Central memory CD8-positive, alpha-beta T cell (primary cell): Measurements from ENCODE around the gene GLRX5.

Experiments
- ATAC-seq: fragments of 150-1000 bp; cut with Tn5 transposase; replicated peaks from 2 replicates; pipeline ENCODE4 v1.10.0; 2022; ENCODE audit warnings: mild to moderate bottlenecking, moderate FRiP score, moderate number of reproducible peaks; ENCODE audit not compliant: poor library complexity, severe bottlenecking; ENCODE audit errors: extremely low read depth
- DNase-seq, 2 donors: peaks; one replicate each; pipeline ENCODE4 v3.0.0; 2021; ENCODE audit warnings: low spot score in 2 of 2
- H3K27ac Mint-ChIP-seq: one replicate; pipeline ENCODE4 v1.8.0; 2022; ENCODE audit warnings: low read depth, mild to moderate bottlenecking, moderate library complexity, mixed read lengths
- H3K27me3 Mint-ChIP-seq: one replicate; pipeline ENCODE4 v1.8.0; 2022; ENCODE audit warnings: mixed read lengths
- H3K36me3 Mint-ChIP-seq: one replicate; pipeline ENCODE4 v1.8.0; 2022; ENCODE audit warnings: mild to moderate bottlenecking, moderate library complexity, mixed read lengths; ENCODE audit not compliant: insufficient read depth
- H3K4me1 Mint-ChIP-seq: one replicate; pipeline ENCODE4 v1.8.0; 2022; ENCODE audit warnings: mixed read lengths
- H3K4me3 Mint-ChIP-seq: one replicate; pipeline ENCODE4 v1.8.0; 2022; ENCODE audit warnings: mild to moderate bottlenecking, moderate library complexity, mixed read lengths
- H3K9me3 Mint-ChIP-seq: one replicate; pipeline ENCODE4 v1.8.0; 2022; ENCODE audit warnings: mixed read lengths

The GLRX5 gene

DNA sequence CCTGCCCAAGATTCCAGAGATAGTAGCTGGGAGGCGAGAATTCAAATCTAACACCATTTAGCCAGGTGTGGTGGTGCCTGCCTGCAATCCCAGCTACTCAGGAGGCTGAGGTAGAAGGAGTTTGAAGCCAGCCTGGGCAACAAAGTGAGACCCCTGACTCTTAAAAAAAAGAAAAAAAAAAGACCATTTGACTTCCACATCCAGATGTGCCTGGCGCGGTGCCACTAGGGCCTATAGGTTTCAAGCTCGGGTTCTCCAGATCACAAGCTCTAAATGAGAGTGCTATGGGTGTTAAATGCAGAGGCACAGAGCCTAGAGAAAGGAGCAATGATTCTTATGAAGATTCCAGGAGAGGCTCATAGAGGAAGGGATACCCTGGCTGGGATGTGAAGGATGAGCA lies 40.9 kb upstream of the GLRX5 start:
- peaks cover 3% of the 10 kb centered on the region for H3K36me3 Mint-ChIP-seq
- H3K9me3 Mint-ChIP-seq, result no peaks in the 10 kb centered on the region
- H3K27me3 Mint-ChIP-seq, result no peaks in the 10 kb centered on the region
- H3K4me1 Mint-ChIP-seq, result peaks cover 44% of the 10 kb centered on the region
- peak overlapping the region; percentile 42 for H3K27ac Mint-ChIP-seq
- DNase-seq (no peak), ATAC-seq (no peak)
- no peak overlapping the region for H3K4me3 Mint-ChIP-seq

DNA sequence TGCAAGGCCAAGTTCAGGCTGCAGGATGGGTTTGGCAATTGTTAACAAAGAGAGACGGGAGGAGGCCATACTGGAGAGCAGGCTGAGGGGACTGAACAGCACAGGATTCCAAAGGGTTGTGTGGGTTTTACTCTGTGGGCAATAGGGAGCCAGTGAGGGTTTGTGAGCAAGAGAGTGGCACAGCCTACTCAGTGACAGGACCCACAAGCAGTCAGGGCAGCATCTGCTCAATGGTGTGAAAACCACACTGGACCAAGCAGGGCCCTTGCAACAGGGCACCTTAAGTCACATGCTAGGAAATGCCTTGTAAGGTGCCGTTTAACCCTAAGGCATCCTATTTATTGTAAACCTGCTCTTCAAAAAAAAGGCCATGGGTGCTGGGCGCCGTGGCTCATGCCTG lies 40.4 kb upstream of the GLRX5 start:
- no peaks in the 10 kb centered on the region for H3K27me3 Mint-ChIP-seq
- H3K4me3 Mint-ChIP-seq, result no peak overlapping the region
- no peak for ATAC-seq
- peaks cover 3% of the 10 kb centered on the region for H3K36me3 Mint-ChIP-seq
- DNase-seq, result no peak
- peak overlapping the region; percentile 96 for H3K27ac Mint-ChIP-seq
- no peaks in the 10 kb centered on the region for H3K9me3 Mint-ChIP-seq
- H3K4me1 Mint-ChIP-seq, result peaks cover 48% of the 10 kb centered on the region

DNA sequence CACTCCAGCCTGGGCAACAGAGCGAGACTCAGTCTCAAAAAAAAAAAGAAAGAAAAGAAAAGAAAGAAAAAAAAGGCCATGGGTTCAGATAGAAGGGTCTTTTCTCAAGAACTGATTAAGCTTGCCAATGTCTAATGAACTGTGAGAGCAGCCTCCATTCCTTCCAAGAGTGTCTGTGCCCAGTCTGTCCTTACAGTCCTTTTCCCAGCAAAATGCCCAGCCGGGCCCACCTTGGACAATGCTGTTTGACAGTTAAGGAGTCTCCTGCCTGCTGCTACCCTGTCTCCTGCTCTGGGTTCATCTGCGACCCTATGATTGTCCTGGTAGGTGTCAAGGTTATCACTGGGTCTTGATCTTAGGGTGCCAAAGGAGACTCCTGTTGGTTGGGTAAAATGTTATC lies 39.8 kb upstream of the GLRX5 start:
- ATAC-seq (no peak), DNase-seq (no peak)
- H3K9me3 Mint-ChIP-seq, result no peaks in the 10 kb centered on the region
- H3K27me3 Mint-ChIP-seq, result no peaks in the 10 kb centered on the region
- H3K27ac Mint-ChIP-seq, result peak overlapping the region; percentile 96
- H3K4me3 Mint-ChIP-seq, result peak overlapping the region; percentile 41
- peaks cover 50% of the 10 kb centered on the region for H3K4me1 Mint-ChIP-seq
- peaks cover 3% of the 10 kb centered on the region for H3K36me3 Mint-ChIP-seq

DNA sequence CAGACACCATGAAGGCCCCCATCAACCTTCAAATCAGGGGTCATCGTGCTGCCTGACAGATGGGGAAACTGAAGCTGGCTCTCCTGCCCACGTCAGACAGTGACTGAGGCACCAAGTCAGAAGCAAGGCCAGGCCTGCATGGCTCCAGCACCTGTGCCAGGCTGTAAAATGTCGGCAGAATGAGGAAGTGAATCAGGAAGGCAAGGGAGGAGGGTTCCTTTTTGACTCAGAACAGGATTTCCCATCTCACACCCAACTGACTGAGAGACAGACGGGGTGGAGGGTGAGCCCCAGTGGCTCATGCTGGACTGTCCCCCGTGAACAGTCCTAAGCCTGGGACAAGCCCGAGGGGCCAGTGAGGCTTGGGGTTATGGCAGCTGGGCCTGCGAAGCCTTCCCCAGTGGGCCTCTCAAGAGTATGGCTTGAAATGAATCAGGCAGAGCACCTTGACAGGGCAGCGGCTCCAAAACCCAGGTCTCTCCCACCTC lies 39.3 kb upstream of the GLRX5 start:
- Mint-ChIP-seq H3K4me3 (peak overlapping the region; percentile 41), H3K4me1 (peaks cover 50% of the 10 kb centered on the region), H3K27me3 (no peaks in the 10 kb centered on the region), H3K36me3 (peaks cover 3% of the 10 kb centered on the region), H3K27ac (peak overlapping the region; percentile 96), H3K9me3 (no peaks in the 10 kb centered on the region)
- DNase-seq (no peak), ATAC-seq (peak; percentile 74)

DNA sequence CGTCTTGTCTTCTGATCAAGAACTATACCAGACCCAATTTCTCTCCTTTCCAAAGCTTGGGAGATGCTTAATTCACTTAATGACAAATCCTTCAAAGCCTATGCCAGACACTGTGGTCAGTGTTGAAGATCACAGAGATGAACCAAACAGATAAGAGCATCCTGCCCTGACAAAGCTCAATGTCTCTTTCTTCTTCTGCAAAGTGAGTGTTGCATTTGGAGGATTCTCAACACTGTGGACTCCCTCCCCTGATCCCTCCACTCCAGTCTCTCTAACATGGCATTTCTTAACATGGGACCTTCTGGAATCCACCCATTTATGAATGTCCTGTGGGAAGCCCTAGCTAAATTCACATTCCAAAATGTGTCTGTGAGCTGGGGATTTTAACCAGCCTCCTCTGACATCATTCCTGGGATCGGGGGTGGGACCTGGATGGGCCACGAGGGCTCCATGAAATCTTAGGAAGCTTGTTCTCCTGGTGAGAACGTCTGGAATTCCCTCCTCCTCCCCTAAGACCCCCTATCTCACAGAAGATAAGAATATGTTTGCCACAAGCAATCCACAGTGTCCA lies 38.7 kb upstream of the GLRX5 start:
- peaks cover 50% of the 10 kb centered on the region for H3K4me1 Mint-ChIP-seq
- ATAC-seq (peak; percentile 83), DNase-seq (no peak)
- H3K27ac Mint-ChIP-seq, result peak overlapping the region; percentile 96
- no peaks in the 10 kb centered on the region for H3K9me3 Mint-ChIP-seq
- peaks cover 7% of the 10 kb centered on the region for H3K36me3 Mint-ChIP-seq
- H3K27me3 Mint-ChIP-seq, result no peaks in the 10 kb centered on the region
- H3K4me3 Mint-ChIP-seq, result peak overlapping the region; percentile 41

DNA sequence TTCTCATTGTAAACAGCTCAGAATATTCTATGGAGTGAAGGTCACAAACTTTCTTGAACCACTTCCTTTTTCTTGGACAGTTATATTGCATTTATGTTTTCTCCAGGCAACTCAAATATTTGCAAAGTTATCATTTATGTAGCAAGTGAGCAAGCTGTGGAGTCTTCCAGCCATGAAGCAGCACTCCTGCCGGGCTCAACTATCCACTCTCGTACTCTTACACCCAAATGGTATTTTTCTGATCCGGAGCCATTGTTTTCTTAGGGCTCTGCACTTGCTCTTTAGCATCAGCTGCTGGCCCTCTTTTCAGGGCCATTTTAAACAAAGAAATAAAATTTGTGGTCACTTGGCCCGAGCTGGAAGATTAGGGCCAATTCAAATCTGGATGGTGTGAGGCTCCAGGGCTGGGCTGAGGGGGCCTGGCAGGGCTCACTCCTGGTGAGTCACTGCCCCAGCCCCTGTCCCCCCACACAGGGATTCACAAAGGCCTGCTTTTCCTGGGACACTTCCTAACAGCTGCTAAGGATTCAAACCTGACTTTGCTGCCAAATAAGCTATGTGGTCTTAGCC lies 38.1 kb upstream of the GLRX5 start:
- Mint-ChIP-seq H3K36me3 (peaks cover 7% of the 10 kb centered on the region), H3K4me1 (peaks cover 52% of the 10 kb centered on the region), H3K27ac (peak overlapping the region; percentile 96), H3K4me3 (peak overlapping the region; percentile 41), H3K27me3 (no peaks in the 10 kb centered on the region), H3K9me3 (no peaks in the 10 kb centered on the region)
- ATAC-seq (no peak), DNase-seq (no peak)

DNA sequence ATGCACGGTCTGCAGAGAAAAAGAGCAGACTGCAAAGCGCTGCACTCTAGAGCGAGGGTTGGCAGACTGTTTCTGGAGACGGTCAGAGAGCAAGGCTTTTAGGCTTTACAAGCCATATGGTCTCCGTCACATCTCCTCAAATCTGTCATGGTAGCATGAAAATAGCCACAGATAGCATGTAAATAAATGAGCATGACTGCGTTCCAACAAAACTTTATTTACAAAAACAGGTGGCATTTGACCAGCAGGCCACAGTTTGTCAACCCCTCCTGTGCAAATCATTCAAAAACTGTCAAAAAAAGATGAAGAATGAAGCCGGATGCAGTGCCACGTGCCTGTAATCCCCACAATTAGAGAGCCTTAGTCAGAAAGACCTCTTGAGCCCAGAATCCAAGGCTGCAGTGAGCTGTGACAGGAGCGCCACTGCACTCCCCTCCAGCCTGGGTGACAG lies 37.3 kb upstream of the GLRX5 start:
- Mint-ChIP-seq H3K9me3 (no peaks in the 10 kb centered on the region), H3K27me3 (no peaks in the 10 kb centered on the region), H3K27ac (no peak overlapping the region), H3K4me1 (peaks cover 52% of the 10 kb centered on the region), H3K4me3 (no peak overlapping the region), H3K36me3 (peaks cover 7% of the 10 kb centered on the region)
- no peak for DNase-seq
- ATAC-seq, result no peak

DNA sequence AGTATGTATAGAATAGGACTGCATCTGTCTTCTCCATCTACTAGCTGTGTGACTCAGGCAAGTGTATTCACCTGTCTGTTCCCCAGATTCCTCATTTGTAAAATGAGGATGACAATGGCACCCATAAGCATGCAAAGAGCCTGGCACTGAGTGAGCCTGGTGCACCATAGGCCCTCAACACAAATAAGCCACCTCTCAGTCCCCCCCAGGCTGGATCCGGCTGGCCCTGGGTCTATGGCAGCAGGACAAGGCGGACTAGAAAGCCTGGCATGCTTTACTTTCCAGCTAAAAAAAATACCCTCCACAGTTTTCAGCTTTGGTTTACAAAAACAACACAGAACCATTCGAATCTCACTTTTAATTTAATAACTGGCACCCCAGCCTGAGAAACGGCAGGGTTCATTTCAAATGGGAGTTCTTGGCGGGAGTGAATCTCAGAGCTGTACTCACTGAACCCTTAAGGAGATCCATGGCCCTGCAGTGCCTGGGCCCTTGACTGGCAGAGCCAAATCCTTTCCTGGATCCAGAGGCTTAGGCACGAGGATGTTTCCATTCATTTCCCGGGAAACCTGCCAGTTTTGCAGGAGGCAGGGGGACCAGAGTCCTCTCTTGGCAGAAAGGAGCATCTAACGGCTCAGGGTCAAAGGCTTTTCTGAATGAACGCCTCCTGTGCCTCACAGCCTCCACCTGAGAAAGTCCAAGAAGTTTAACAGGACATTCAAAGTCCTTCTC lies 36.1 kb upstream of the GLRX5 start:
- Mint-ChIP-seq H3K27me3 (no peaks in the 10 kb centered on the region), H3K4me1 (peaks cover 60% of the 10 kb centered on the region), H3K27ac (no peak overlapping the region), H3K9me3 (no peaks in the 10 kb centered on the region), H3K36me3 (peaks cover 7% of the 10 kb centered on the region), H3K4me3 (no peak overlapping the region)
- no peak for DNase-seq
- no peak for ATAC-seq

DNA sequence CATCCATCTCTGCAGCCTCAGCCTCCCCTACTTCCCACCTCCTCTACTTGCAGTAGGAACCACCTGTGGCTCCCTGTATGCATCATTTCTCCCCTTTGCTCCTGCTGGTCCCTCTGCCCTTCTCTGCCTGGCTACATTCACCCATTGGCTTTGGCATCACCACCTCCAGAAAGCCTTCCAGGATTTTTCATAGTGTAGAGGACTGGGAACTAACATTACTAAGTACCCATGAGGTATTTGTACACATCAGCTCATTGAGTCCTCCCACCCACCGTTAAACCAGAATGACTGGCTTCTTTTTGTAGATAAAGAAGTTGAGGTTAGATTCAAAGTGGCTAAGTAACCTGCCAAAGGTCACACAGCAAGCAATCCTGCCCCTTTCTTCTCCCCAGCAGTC lies 35.5 kb upstream of the GLRX5 start:
- H3K27ac Mint-ChIP-seq, result no peak overlapping the region
- no peak overlapping the region for H3K4me3 Mint-ChIP-seq
- peaks cover 7% of the 10 kb centered on the region for H3K36me3 Mint-ChIP-seq
- H3K4me1 Mint-ChIP-seq, result peaks cover 60% of the 10 kb centered on the region
- ATAC-seq (no peak), DNase-seq (no peak)
- H3K27me3 Mint-ChIP-seq, result no peaks in the 10 kb centered on the region
- no peaks in the 10 kb centered on the region for H3K9me3 Mint-ChIP-seq

DNA sequence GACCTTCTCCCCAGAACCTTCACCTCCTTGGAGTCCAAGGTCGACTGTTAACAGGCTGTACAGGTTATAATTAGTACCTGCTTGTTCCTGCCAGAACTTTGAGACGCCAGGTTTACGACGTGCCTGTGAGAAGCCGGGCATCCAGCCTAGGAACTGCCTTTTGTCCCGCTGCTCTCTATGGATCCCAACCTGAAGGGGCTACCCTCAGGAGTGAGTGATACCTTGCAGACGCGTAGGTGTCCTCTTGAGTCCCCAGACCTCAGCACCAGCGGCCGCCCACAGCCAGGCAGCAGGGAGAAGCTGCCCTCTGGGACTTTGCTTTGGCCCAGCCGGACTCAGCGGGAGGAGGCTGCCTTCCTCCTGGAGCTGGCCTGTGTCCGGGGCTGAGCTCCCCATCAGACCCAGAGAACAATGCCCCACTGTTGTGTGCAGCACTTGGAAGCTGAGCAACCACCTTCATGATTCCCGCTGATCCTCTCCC lies 34.6 kb upstream of the GLRX5 start:
- Mint-ChIP-seq H3K9me3 (no peaks in the 10 kb centered on the region), H3K4me3 (no peak overlapping the region), H3K36me3 (peaks cover 11% of the 10 kb centered on the region), H3K27me3 (no peaks in the 10 kb centered on the region), H3K27ac (no peak overlapping the region), H3K4me1 (peaks cover 62% of the 10 kb centered on the region)
- DNase-seq, result no peak
- ATAC-seq, result no peak

DNA sequence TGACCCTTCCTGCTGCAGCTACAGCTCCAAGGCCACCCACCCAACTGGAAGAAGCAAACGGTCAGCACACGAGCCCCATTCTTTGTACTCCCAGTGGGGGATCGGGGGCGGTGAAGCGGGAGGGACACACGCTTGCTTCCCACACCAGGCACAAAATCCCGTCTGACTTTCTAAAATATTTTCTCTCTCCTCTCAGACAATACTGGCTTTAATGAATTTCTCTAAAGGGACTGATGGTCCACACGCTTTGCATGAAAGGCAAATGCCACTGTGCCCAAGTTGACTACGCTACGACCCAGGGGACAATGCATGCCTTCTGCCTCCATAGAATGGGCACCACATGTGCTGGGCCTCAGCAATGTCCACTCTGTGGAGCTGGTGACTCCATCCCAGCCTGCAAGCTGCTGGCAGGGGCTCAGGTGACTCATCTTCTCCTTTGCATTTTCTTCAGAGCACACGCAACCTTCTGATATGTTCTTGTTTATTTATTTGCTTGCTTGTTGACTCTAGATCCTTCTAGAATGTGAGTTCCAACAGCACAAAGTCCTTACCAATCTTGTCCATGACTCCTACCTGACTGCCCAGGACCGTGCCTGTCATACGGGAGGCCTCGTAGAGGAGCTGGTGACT lies 34.0 kb upstream of the GLRX5 start:
- peak overlapping the region; percentile 47 for H3K27ac Mint-ChIP-seq
- DNase-seq (no peak), ATAC-seq (no peak)
- peaks cover 62% of the 10 kb centered on the region for H3K4me1 Mint-ChIP-seq
- no peaks in the 10 kb centered on the region for H3K9me3 Mint-ChIP-seq
- peaks cover 11% of the 10 kb centered on the region for H3K36me3 Mint-ChIP-seq
- H3K27me3 Mint-ChIP-seq, result no peaks in the 10 kb centered on the region
- no peak overlapping the region for H3K4me3 Mint-ChIP-seq

DNA sequence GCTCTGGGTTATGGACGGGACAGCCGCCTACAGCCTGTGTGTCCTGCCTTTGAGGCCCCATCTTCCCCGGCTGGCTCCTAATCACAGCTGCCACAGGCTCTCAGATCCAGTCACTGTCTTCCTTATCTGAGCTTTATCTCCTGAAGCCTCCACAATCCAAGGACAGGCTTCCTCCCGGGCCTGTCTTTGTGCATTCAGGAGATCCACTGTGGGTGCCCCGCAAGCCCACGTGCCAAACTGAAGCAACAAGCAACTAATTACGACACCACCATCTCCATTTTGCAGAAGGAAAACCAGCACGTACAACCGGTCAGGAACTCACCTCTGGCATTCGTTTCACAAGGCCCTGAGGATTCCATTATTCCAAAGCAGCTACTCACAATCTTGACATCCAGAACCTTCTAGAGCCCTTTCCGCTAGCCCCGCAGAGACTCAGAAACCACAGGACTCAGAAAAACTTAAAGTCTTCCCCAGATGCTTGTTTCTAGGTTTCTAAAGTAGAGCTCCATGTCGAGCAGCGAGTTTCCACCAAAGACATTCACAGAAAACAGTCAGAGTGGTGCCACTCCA lies 32.4 kb upstream of the GLRX5 start:
- Mint-ChIP-seq H3K36me3 (peaks cover 13% of the 10 kb centered on the region), H3K27ac (no peak overlapping the region), H3K9me3 (no peaks in the 10 kb centered on the region), H3K27me3 (no peaks in the 10 kb centered on the region), H3K4me3 (no peak overlapping the region), H3K4me1 (peaks cover 56% of the 10 kb centered on the region)
- DNase-seq, result no peak
- no peak for ATAC-seq
